Ascending aorta (tissue), 2 donors: ENCODE measurements around the gene FGGY. TPM values are rescaled to one million over a fixed set of nuclear protein-coding genes. Genes with fewer than 3 reads are reported as not detected.

Experiments used
- DNase-seq, 2 donors: peaks; one replicate each; pipeline ENCODE4 v3.0.0-alpha.2; 2019; ENCODE audit warnings: low spot score in 2 of 2
- H3K27ac ChIP-seq, 2 donors: fragments of 200-600 bp; sonication (generic); one replicate each; pipeline ENCODE4 v1.5.1; 2016 to 2017; ENCODE audit warnings: mild to moderate bottlenecking in 1 of 2
- H3K27me3 ChIP-seq: fragments of 200-600 bp; sonication (generic); one replicate; pipeline ENCODE4 v1.5.1; 2017
- H3K36me3 ChIP-seq, 2 donors: fragments of 200-600 bp; sonication (generic); one replicate each; pipeline ENCODE4 v1.5.1; 2016
- H3K4me1 ChIP-seq, 2 donors: fragments of 200-600 bp; sonication (generic); one replicate each; pipeline ENCODE4 v1.5.1; 2016 to 2017; ENCODE audit warnings: mild to moderate bottlenecking in 1 of 2
- H3K4me3 ChIP-seq, 2 donors: fragments of 200-600 bp; sonication (generic); one replicate each; pipeline ENCODE4 v1.5.1; 2016 to 2017; ENCODE audit warnings: mild to moderate bottlenecking in 1 of 2
- H3K9me3 ChIP-seq, 2 donors: fragments of 200-600 bp; sonication (generic); one replicate each; pipeline ENCODE4 v1.5.1; 2016
- CTCF ChIP-seq, 3 experiments: fragments of 200-600 bp in 2 of 3; fragments of 450-650 bp in 1 of 3; sonication (generic) in 2 of 3; IDR thresholded peaks; one replicate each; pipeline ENCODE4 v1.5.1; 2016 to 2019; ENCODE audit warnings: antibody characterized with exemption in 3 of 3, mild to moderate bottlenecking in 1 of 3, moderate library complexity in 1 of 3
- intact Hi-C: fragments of 100-400 bp; cut with DNase I; formaldehyde crosslinking; loops from one replicate; pipeline ENCODE4 v1.15.1; 2023
- total RNA-seq: library from RNA; depleted of rRNA; stranded (reverse); fragments of >200 nt; gene quantifications from one replicate; pipeline ENCODE4 v1.1.0, GENCODE V29; 2016

Gene FGGY
- total RNA-seq, 1 donor from 2014 or later: 7.0 TPM

- Histone ChIP-seq H3K9me3 (no peaks in the 10 kb centered on the region), H3K27ac (peak overlapping the region in 1 of 2 donors; percentile 6), H3K4me3 (no peak overlapping the region), H3K27me3 (no peaks in the 10 kb centered on the region), H3K36me3 (no peaks in the 10 kb centered on the region), H3K4me1 (peaks cover 6% of the 10 kb centered on the region in 2 donors)
- DNase-seq: no peak
- intact Hi-C loops: loop anchor here (10.0 kb wide), 1 partner anchor 327 kb away; no protein-coding TSS in a partner anchor
- TF ChIP-seq CTCF (IDR thresholded peaks at IDR 0.05): no peak
Observed at GRCh38 chr1:59671066-59671952, 374.4 kb downstream of the FGGY start.

GRCh38 chr1:59671953-59672305, 375.0 kb downstream of the FGGY start:
- Histone ChIP-seq H3K4me1 (peaks cover 6% of the 10 kb centered on the region in 2 donors), H3K36me3 (no peaks in the 10 kb centered on the region), H3K9me3 (no peaks in the 10 kb centered on the region), H3K27me3 (no peaks in the 10 kb centered on the region), H3K27ac (no peak overlapping the region), H3K4me3 (no peak overlapping the region)
- DNase-seq: no peak
- intact Hi-C loops: loop anchor here (10.0 kb wide), 1 partner anchor 327 kb away; no protein-coding TSS in a partner anchor
- no peak for TF ChIP-seq CTCF (IDR thresholded peaks at IDR 0.05)

- DNase-seq: no peak
- no peak overlapping the region for H3K4me3 ChIP-seq
- intact Hi-C loops: loop anchor here (10.0 kb wide), 1 partner anchor 328 kb away; no protein-coding TSS in a partner anchor
Observed at GRCh38 chr1:59672851-59673572, 376.1 kb downstream of the FGGY start.

GRCh38 chr1:59673573-59674450, 376.9 kb downstream of the FGGY start:
- Histone ChIP-seq H3K9me3 (no peaks in the 10 kb centered on the region), H3K4me3 (no peak overlapping the region), H3K27ac (peak overlapping the region; percentile 17 to 52), H3K36me3 (no peaks in the 10 kb centered on the region), H3K4me1 (peaks cover 6% of the 10 kb centered on the region in 2 donors), H3K27me3 (no peaks in the 10 kb centered on the region)
- no peak for TF ChIP-seq CTCF (IDR thresholded peaks at IDR 0.05)
- intact Hi-C loops: loop anchor here (10.0 kb wide), 1 partner anchor 329 kb away; no protein-coding TSS in a partner anchor
- DNase-seq: no peak

More at GRCh38 chr1:59672851-59673572, 376.1 kb downstream of the FGGY start:
- H3K36me3 ChIP-seq: no peaks in the 10 kb centered on the region
- H3K4me1 ChIP-seq: peaks cover 6% of the 10 kb centered on the region in 2 donors
- no peak overlapping the region for H3K27ac ChIP-seq
- H3K9me3 ChIP-seq: no peaks in the 10 kb centered on the region
- TF ChIP-seq CTCF (IDR thresholded peaks at IDR 0.05): no peak
- H3K27me3 ChIP-seq: no peaks in the 10 kb centered on the region

- Histone ChIP-seq H3K27me3 (no peaks in the 10 kb centered on the region), H3K36me3 (no peaks in the 10 kb centered on the region), H3K27ac (peak overlapping the region; percentile 50 to 52), H3K4me1 (peaks cover 6% of the 10 kb centered on the region in 2 donors), H3K4me3 (no peak overlapping the region), H3K9me3 (no peaks in the 10 kb centered on the region)
- DNase-seq: no peak
- TF ChIP-seq CTCF (IDR thresholded peaks at IDR 0.05): no peak
- intact Hi-C loops: loop anchor here (10.0 kb wide), 1 partner anchor 330 kb away; no protein-coding TSS in a partner anchor
Observed at GRCh38 chr1:59674595-59674994, 377.7 kb downstream of the FGGY start.
